Measurements from ENCODE around the gene TMEM200A.

GRCh38 chr6:130395164-130395563, 29.3 kb downstream of the TMEM200A start:
- TF ChIP-seq TAF1 (IDR thresholded peaks at IDR 0.05; ENCODE audit: borderline replicate concordance, low read depth, low read length) (no peak), POLR2A (IDR thresholded peaks at IDR 0.05; ENCODE audit: low read depth, low read length) (no peak), POLR2AphosphoS5 (IDR thresholded peaks at IDR 0.05; ENCODE audit: low read depth, low read length) (no peak)

All from GM12892 (cell line).